SW 1271 (cell line): ENCODE results near the gene CLIC5.

Experiments used
- DNase-seq, 2 experiments: peaks; one replicate each; lab custom pipeline; 2025; lab: John Stamatoyannopoulos, UW

The CLIC5 gene

DNA sequence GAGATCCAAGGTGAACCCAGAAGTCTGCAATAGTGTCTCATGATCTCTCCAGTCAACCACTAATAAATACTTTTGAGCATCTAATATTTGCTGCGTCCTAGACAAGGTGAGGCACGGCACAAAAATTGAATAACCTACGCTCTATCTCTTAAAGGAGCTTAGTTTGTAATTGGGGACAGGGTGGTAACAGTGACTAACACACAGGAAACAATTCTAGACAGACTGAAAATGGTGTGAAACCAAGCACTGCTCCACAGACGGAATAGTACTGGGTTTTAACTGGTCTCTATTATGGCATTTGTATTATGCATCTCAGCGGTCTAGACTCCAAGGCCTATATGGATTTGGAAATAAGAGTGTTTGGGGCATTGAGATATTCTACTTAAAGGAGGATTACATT is 120.1 kb downstream of the CLIC5 start:
- no peak for DNase-seq

DNA sequence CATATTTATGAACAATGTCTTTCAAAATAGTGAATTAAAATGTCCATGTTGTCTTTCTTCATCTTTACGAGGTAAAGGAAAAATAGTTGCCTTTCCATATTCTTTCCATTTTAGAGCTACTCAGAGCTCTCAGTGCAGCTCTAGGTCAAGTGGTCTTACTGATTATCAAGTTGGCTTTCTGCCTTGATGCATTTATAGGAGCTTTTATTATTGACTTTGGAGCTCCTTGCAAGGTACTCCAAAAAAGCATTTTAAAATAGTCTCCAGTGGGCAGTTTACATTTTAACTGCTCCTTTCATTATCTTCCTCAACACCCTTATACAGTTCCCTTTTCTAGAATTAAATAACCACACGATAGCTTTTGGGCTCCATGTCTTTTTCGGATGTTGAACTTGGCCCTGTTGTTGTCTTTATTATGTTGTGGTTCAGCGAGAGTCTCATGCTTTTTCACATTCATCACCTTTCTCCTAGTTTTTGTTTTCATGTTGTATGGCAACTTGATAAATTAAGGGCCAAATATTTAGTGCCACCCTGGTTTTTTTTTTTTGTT is 122.9 kb downstream of the CLIC5 start:
- DNase-seq: no peak

DNA sequence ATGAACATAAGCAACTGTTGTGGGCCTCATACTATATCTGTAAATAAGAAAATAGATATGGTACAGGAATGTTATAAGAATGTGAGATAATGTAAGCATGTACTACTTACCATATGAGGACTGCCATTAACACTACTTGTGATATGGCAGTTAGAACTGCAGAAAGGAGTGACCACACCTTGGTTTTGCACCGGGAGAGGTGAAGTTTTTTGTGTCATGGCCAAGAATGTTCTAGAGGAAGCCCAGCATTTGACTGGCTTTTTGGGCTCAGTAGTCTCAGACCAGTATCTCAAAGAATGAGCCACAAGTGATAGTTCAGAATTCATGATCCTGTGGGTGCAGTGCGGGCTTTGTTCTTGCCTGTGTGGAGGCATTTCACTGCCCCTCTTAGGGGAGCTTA is 123.5 kb downstream of the CLIC5 start:
- no peak for DNase-seq

DNA sequence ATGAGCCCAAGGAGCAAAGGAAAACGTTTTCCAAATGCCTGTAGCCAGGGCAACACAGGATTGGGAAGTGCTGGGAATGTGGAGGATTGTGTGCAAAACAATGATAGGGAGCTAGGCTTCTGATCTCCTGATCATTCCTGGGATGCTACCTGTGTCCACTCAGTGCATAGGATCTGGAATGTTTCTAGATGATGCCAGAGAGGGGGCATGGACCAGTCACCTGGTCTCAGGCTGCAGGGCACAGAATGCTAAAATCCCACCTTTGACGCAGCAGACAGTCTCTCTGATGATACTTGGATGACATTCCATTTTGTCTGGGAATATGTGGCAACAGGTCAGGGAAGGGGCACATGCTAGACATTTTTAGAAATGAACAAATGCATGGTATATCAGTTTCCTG is 128.9 kb downstream of the CLIC5 start:
- DNase-seq: no peak

DNA sequence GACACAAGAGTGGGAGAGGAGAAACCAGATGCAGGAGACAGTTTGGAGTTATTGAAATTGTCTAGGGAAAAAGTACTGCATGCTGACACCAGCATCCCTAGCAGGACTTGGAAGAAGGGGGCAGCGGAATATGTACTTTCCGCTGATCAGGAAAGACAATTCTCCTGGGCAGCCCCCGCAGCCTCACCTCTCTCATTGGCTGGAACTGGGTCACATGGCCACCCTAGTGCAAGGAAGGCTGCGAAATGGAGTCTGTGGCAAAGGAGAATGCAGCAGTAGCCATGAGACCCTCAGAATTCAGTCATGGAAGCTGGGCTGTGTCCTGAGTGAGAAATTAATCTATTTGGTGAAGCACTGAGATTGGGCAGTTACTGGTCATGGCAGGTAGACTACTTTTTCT is 131.3 kb downstream of the CLIC5 start:
- DNase-seq: no peak

DNA sequence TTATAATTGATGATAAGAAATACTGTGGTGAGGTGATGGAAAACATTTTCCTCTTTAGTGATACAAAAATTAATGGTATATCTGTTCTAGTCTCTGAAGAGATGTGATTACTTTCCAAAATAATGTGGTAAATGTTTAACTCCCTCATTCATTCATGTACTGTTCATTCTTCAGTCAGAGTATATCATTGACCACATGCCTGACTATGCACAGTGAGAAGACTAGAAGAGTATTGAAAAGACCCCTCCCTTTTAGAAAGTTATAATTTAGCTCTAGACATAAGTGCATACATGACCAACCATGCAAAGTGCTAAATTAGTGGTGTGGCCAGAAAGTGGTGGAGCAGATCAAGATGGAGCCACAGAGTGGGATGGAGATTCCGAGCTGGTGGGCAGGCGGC is 133.0 kb downstream of the CLIC5 start:
- no peak for DNase-seq

DNA sequence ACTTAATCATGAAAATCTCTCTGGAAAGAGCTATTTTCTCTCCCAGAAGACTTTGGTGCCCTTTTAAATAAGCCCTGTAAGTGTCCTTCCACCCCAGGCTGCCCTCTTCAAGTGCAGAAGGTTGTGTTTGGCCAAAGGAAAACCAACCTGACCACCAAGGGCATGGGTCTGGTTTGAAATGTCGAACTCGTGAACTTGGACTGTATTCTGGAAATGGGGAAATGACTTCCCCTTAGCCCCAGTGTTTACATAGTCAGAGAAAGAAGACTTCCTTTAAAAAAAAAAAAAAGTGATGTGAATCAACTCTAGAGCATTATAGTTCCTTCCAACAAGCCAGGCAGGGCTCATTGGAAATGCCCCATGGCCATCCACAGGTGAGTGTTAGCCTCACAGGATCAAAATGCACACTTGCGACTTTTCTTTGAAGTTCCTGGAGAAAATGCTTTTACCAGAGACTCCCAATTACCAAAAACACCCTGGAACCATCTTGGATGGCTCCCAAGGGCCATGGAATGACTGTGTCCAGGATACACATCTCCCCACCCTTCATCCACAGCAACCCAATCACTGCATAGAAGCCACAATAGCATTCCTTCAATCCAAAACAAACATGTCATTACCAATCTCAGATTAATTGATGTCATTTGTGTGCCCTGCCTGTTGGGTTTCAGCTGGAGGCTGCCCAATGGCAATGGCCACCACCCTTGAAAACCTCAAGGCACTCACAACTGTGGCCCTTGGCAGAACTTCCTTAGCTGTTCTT is 133.8 kb downstream of the CLIC5 start:
- no peak for DNase-seq

DNA sequence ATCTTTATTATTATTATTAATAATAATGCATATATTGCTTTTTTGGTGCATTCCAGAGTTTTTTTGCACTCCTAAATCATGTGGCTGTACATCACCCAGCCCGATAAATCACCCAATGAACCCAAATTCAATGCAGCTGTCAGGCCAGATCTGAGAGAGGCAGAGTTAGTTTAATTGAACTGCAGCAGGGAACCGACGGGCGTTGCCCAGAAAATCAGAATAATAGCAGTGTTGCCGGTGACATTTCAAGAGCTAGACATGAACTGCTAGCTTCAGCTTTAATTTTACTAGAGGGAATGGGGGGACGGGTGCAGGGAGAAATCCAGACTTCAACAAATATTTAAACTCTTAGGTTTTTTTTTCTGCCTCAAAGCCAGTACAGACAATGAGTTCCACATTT is 135.0 kb downstream of the CLIC5 start:
- no peak for DNase-seq

DNA sequence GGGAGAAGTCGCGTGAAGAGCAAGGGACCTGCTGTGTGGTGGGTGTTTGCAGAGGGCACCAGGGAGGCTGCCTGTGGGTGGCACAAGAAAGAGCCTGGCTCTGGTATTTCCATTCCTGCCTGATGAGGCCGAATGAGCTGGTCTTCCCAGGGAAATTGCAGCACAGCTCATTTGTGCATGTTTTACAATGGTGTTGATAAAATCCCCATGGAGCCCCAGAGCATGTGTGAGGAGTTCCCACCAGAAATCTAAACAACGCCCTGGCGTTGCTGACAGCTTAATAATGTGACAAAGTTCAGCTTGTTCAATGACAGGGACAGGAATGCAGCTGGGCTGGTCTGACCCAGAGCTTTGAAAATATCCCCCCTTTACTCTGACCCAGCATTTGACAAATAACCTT is 135.5 kb downstream of the CLIC5 start:
- no peak for DNase-seq

DNA sequence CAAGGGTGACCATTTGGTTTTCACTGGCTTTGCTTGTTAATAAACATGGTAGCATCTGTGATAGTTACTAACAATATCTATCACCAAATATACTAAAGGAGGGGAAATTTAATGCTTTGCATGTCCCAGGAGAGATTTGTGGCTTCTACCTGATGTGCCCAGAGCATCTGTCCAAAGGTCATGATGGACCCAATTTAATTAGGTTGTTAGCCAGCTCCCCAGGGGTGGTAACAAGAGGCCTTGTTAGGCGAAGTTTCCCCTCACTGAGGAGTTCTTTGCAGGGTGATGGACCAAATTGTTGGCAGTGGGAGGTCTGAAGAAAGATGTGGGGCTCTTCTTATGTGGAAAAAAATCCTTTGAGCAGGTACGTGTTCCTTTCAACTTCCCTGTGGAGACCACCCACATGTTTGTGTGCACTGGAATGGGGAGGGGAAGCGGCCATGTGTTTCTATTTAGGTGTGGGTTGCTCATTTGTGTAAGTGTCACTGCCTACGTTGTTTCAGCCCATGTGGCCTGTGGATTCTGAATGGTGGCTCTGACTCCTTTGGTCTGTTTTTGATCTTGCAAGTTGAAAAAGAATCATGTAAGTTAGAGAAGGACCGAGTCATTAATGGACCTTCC is 137.6 kb downstream of the CLIC5 start:
- no peak for DNase-seq

DNA sequence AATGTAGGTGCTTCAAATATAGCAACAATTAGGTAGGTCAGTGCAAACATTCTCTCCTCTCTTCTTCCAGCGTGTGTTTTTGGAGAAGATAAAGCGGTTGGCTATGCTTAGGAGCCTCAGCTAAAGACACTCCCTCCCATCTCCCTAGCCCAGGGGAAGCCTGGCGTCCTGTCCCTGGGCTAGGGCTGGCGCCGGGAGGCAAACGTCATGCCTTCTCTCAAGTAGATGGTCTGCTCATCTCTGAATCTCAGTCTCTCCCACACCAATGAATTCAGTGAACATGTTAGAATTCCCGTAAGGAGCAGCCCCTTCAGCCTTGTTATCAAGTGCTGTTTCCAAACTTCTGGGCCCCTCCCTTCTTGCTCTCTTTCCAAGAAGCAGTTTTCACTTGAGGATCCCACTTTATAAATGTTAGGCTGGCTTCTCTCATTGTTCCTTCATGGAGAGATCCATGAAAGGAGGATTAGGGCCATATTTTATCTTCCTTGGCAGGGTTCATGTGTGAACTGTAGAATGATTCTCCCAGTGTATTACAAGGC is 142.8 kb downstream of the CLIC5 start:
- DNase-seq: no peak

DNA sequence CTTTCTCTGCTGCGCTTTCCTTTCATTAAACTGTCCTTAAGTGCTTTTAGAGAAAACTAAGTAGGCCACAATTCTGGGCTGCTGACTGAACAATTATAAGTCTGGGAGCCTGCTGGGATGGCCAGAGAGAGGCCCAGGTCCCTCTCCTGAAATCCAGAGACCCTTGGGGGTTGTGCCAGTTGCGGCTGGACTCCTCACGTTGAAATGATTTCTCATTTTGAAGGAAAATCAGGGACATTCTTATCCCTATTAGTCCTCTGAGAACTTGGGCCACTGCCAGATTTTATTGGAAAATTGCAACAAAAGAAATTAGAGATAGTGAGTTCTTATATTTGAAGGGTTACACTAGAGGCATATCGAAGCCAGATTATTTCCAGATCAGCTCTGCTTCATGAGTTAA is 145.1 kb downstream of the CLIC5 start:
- DNase-seq: no peak

DNA sequence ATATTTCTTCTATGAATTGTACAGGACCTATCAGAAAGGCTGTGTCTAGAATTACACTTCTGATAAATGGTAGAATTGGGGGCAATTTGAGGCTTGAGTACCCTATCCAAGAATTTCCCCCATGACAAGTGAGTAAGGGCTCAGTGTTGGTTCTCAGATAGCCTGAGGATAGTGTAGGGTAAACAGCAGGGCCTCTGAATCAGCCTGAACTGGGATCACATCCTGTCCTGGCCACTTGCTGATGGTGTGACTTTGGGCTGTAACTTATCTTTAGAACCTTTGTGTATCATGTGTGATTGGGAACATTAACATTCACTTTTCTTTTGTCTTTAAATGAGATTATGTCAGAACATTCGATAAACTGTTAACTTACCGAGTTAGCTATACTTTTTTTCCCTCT is 151.0 kb downstream of the CLIC5 start:
- DNase-seq: no peak

DNA sequence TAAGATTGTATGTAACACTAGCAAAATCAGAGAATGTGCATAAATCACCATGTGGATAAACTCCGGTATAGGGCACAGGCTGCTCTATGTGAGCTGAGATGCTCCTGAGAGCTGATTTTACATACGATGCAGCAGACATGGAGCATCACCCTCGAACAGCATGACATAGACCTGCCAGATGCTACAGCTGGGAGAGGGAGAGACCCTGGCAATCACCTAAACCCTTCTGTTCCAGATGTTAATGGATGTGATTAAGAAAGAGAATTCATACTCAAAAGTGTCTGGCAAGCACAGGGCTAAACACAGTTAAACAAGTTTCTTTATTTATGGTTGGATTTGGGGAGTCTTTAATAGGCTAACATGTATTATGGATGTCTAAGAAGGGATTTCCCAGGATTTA is 157.0 kb downstream of the CLIC5 start:
- DNase-seq: no peak

DNA sequence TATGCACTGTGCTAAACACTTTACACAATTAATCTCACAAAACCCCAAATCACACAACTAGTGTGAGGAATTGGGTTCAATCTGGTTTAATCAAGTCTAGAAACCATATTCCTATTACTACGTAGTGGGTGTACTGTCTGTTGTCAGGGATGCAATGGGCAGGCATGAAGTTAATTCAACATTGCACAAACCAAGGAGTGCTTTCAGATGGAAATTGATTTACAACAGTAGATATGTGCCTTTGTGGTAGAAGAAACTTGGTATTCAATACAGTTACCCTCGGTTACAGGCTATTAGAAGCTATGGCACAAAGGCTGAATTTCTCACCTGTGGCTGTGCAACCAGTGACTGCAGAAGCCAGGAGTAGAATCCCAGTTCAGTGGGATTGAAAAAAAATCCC is 157.8 kb downstream of the CLIC5 start:
- DNase-seq: no peak

DNA sequence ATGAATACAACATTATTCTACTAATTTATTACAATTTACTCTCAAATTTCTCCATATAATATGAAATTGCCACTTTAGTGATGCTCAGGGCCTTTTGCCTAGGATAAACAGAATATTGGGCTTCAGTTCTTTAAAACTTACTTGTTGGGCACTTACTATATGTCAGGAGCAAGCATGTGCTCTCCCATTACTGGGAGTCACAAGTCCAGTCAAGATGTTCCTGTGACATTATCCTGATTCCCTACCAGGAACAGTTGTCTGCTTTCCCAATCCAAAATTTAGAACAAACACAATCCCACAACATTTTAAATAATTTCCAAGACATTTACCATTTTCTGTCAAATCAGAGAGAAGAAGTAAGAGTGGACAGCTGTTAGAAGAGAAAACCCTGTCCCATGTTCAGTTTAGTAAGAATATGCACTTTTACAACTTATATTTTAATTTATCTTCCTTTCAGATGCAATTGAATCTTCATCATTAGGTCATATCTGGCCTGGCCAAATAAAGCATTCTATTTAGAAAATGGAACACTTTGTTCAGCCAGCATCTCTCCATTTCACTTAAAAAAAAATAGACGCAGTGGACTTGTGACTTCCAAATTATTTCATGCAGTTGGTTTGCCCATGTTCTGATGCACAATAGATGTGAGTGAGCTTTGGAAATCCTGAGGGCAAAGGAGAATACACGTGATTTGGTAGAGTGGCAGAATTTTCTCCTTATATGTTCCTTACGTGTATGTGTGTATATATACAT is 159.8 kb downstream of the CLIC5 start:
- DNase-seq: no peak

DNA sequence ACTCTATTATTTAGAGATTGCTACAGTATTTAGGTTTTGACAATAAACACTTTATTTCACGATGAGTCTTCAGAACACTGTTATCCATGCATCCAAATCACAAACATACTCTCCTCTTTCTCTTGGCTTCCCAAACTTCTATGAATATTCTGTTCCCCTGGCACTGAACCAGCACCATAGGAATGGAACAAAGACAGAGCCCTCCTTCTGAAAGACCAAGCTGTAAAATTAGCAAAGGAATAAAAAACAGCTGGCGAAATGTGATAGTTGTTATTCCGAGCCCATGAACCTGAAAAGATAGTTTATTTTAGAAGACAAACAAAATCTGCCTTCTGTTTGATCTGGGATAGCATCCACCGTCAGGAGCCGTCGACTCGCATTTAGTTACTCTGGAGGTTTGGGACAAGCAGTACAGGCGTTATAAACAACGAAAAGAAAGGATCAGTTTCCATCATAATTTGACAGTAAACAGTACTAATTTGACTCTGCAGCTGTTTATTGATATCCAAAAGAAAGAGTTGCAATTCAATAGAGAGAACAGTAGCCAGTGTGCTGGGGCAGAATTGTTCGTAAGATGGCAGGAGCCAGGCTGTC is 161.4 kb downstream of the CLIC5 start:
- no peak for DNase-seq

DNA sequence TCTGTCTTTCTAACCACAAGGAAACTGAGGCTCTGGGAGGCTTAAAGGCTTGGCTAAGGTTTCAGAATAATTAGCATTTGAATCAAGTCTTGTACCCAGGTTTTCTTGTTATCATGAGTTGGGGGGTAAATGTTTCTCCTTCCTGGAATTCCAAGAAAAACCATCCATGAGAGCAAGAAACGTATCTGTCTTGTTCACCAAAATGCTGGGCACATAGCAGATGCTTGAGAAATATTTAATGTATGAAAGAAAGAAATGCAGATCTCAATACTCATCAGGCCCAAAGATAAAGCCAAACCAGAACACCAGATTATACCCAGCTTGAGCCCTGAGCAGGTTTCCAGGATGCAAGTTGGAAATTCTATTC is 164.6 kb downstream of the CLIC5 start:
- no peak for DNase-seq

DNA sequence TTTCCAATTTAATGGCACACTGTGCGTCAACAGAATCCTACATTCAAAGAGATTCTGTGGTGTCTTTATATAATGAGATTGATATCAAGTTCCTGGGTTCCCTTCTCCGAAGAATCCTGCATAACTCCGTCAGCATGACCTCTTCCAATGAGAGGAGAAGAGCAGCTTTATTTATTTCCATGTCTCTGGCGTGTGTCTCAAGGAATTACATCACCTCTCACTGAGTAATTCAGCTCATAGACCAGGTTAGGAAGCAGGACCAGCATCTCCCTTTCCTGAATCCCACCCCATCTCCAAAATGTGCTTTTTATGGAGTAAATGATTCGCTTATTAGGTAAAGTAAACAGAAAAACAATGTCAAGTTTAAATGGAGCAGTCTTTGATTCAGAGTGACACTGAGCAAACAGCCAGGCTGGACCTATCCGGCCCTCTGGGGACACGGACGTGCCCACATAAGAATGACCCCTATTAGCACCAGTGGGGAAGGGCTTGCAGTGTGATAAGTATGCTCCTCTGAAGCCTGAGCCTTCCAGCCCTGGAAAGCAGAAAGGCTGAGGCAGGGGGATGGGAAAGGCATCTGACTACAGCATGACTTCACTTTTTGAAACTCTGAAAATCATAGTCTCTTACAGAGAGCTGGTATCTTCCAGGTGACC is 165.2 kb downstream of the CLIC5 start:
- no peak for DNase-seq

DNA sequence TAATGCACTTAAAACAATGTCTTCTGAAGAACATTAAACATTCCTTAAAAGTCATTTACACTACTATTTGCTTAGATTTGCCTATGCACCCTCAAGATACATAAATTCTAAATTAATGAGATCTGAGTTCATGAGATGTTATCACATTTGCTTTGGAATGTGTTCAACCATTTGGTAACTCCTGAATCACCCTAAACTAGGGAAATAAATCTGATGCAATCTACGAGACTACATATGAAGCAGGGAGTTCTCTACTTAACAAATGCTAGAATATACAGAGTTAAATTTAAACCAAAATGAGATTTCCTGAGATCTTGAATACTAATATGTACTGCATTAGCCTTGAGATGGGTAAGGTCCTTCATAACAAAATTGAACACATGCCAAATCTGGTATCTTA is 170.1 kb downstream of the CLIC5 start:
- DNase-seq: no peak

DNA sequence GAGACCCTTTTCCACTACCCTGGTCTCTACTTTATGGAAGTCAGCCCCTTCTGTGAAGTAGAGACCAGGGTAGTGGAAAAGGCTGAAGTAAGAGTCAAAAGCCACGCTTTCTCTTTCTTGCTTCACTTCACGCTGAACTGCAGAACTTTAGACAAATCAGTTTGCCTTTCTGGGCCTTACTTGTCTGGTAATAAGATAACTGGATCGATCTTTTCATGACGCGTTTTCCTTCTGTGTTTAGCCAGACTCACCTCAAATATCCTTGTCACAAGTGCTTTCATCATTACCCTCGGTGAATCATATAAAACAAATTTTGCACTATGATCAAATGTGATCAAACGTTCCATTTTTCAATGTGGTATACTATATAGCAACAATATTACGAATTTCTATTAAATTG is 170.7 kb downstream of the CLIC5 start:
- DNase-seq: no peak
